Activated B cell treated with CpG ODN at 0.5 μM for 24 hours (primary cell): ENCODE results near the gene RPSA. TPM values are rescaled to one million over a fixed set of nuclear protein-coding genes. Genes with fewer than 3 reads are reported as not detected.
"Not testable (repeated sequence)": the region's sequence is repeated elsewhere in the genome, so short reads cannot be mapped to it uniquely, and the experiment has no call there.

Source experiments
- ATAC-seq: fragments of 200-7000 bp; cut with Tn5 transposase; one replicate; pipeline ENCODE4 v1.10.0; 2021; ENCODE audit warnings: low read depth, mild to moderate bottlenecking, moderate library complexity
- CTCF ChIA-PET: fragments of 350-600 bp; sonication (Branson Sonifier 250); formaldehyde crosslinking; loops from one replicate; lab custom pipeline; 2021; ENCODE audit warnings: antibody characterized with exemption; lab: Charles Lee
- POLR2A ChIA-PET: fragments of 350-600 bp; sonication (Branson Sonifier 250); formaldehyde crosslinking; loops from one replicate; lab custom pipeline; 2021; ENCODE audit warnings: antibody characterized with exemption; lab: Charles Lee
- DNase-seq: peaks from one replicate; pipeline ENCODE4 v3.0.0; 2022
- H3K27ac Mint-ChIP-seq: one replicate; pipeline ENCODE4 v1.8.0; 2020; ENCODE audit warnings: mixed read lengths
- H3K27me3 Mint-ChIP-seq: one replicate; pipeline ENCODE4 v1.8.0; 2021; ENCODE audit warnings: mixed read lengths
- H3K36me3 Mint-ChIP-seq: one replicate; pipeline ENCODE4 v1.8.0; 2021; ENCODE audit warnings: low read depth, mixed read lengths
- H3K4me1 Mint-ChIP-seq: one replicate; pipeline ENCODE4 v1.8.0; 2021; ENCODE audit warnings: mixed read lengths
- H3K4me3 Mint-ChIP-seq: one replicate; pipeline ENCODE4 v1.8.0; 2020; ENCODE audit warnings: mild to moderate bottlenecking, mixed read lengths
- H3K9me3 Mint-ChIP-seq: one replicate; pipeline ENCODE4 v1.8.0; 2020; ENCODE audit warnings: mixed read lengths
- CTCF ChIP-seq: fragments of 200-600 bp; IDR thresholded peaks from one replicate; pipeline ENCODE4 v1.8.0; 2022; ENCODE audit warnings: antibody characterized with exemption, mild to moderate bottlenecking
- intact Hi-C: fragments of 100-400 bp; cut with micrococcal nuclease; formaldehyde crosslinking; loops from one replicate; pipeline ENCODE4 v1.15.1; 2024
- total RNA-seq: library from RNA; stranded (reverse); gene quantifications from 2 replicates; pipeline ENCODE4 v1.2.3, GENCODE V29; 2022

The RPSA gene
- total RNA-seq, 1 donor from 2014 or later: 2,697 TPM

- DNase-seq: no peak
- intact Hi-C loops: loop anchor here (2.0 kb wide), 1 partner anchor 33 kb away; no protein-coding TSS in a partner anchor
- Mint-ChIP-seq H3K4me3 (no peak overlapping the region), H3K4me1 (peaks cover 11% of the 10 kb centered on the region), H3K27me3 (no peaks in the 10 kb centered on the region), H3K36me3 (peaks cover 45% of the 10 kb centered on the region), H3K27ac (no peak overlapping the region), H3K9me3 (no peaks in the 10 kb centered on the region)
- POLR2A ChIA-PET: interaction anchor here (0.6 to 2.1 kb wide), 3 partner anchors 9 to 31 kb away, joined by 3 to 15 read pairs (median 3); partner anchors contain the start of gene RPSA
- CTCF ChIA-PET: no interaction called here
- no peak for ATAC-seq
- TF ChIP-seq CTCF: no peak
Observed at GRCh38 chr3:39415983-39416382, 9.5 kb downstream of the RPSA start.

GRCh38 chr3:39416998-39417397 is 10.5 kb downstream of the RPSA start:
- ATAC-seq, H3K9me3 Mint-ChIP-seq, H3K4me1 Mint-ChIP-seq, H3K4me3 Mint-ChIP-seq, H3K27ac Mint-ChIP-seq, CTCF ChIA-PET, H3K27me3 Mint-ChIP-seq, DNase-seq: not testable (repeated sequence)
- POLR2A ChIA-PET: interaction anchor here (1.1 kb wide), 1 partner anchor 11 kb away, joined by 5 read pairs; the partner anchor contains the start of gene RPSA
- peaks cover 38% of the 10 kb centered on the region for H3K36me3 Mint-ChIP-seq
- intact Hi-C loops: loop anchor here (2.0 kb wide), 1 partner anchor 32 kb away; no protein-coding TSS in a partner anchor

GRCh38 chr3:39418556-39419225 is 12.2 kb downstream of the RPSA start:
- DNase-seq, POLR2A ChIA-PET, H3K4me1 Mint-ChIP-seq, ATAC-seq, H3K27ac Mint-ChIP-seq, intact Hi-C loops, H3K4me3 Mint-ChIP-seq, H3K9me3 Mint-ChIP-seq, CTCF ChIA-PET, H3K27me3 Mint-ChIP-seq: not testable (repeated sequence)
- peaks cover 21% of the 10 kb centered on the region for H3K36me3 Mint-ChIP-seq

- ChIA-PET POLR2A (interaction anchor here (1.0 kb wide), 1 partner anchor 8 kb away, joined by 3 read pairs; no protein-coding TSS in a partner anchor), CTCF (no interaction called here)
- TF ChIP-seq CTCF: no peak
- H3K27ac Mint-ChIP-seq: no peak overlapping the region
- H3K36me3 Mint-ChIP-seq: peaks cover 10% of the 10 kb centered on the region
- DNase-seq: no peak
- H3K4me3 Mint-ChIP-seq: no peak overlapping the region
- H3K4me1 Mint-ChIP-seq: peaks cover 5% of the 10 kb centered on the region
- intact Hi-C loops: no loop called here
- ATAC-seq: no peak
- no peaks in the 10 kb centered on the region for H3K9me3 Mint-ChIP-seq
- no peaks in the 10 kb centered on the region for H3K27me3 Mint-ChIP-seq
Observed at GRCh38 chr3:39419742-39420315, 13.3 kb downstream of the RPSA start.

GRCh38 chr3:39420543-39420942 is 14.0 kb downstream of the RPSA start:
- H3K27me3 Mint-ChIP-seq: no peaks in the 10 kb centered on the region
- peaks cover 8% of the 10 kb centered on the region for H3K36me3 Mint-ChIP-seq
- intact Hi-C loops: no loop called here
- H3K27ac Mint-ChIP-seq: no peak overlapping the region
- H3K4me1 Mint-ChIP-seq: peaks cover 5% of the 10 kb centered on the region
- CTCF ChIA-PET: no interaction called here
- DNase-seq (no peak), ATAC-seq (no peak)
- H3K9me3 Mint-ChIP-seq: no peaks in the 10 kb centered on the region
- POLR2A ChIA-PET: interaction anchor here (1.0 kb wide), 1 partner anchor 9 kb away, joined by 3 read pairs; no protein-coding TSS in a partner anchor
- H3K4me3 Mint-ChIP-seq: no peak overlapping the region
- no peak for TF ChIP-seq CTCF

- CTCF ChIA-PET: no interaction called here
- POLR2A ChIA-PET: interaction anchor here (1.0 kb wide), 1 partner anchor 9 kb away, joined by 3 read pairs; no protein-coding TSS in a partner anchor
Observed at GRCh38 chr3:39423436-39423970, 17.0 kb downstream of the RPSA start.

More at GRCh38 chr3:39423436-39423970, 17.0 kb downstream of the RPSA start:
- DNase-seq (no peak), ATAC-seq (no peak)
- Mint-ChIP-seq H3K9me3 (no peaks in the 10 kb centered on the region), H3K27me3 (no peaks in the 10 kb centered on the region), H3K4me3 (no peak overlapping the region), H3K36me3 (peaks cover 4% of the 10 kb centered on the region), H3K27ac (no peak overlapping the region), H3K4me1 (peaks cover 1% of the 10 kb centered on the region)
- intact Hi-C loops: no loop called here
- TF ChIP-seq CTCF: no peak
